GM23248 (cell line): Measurements from ENCODE around the gene PPP1R9B. TPM values are rescaled to one million over a fixed set of nuclear protein-coding genes. Genes with fewer than 3 reads are reported as not detected.

ENCODE experiments used
- DNase-seq: peaks from one replicate; pipeline ENCODE4 v3.0.0-alpha.2; 2015
- H2AFZ ChIP-seq: fragments of 200-600 bp; sonication (generic); 2 replicates; pipeline ENCODE4 v1.6.1; 2016; ENCODE audit warnings: antibody characterized with exemption
- H3F3A ChIP-seq: fragments of 200-600 bp; sonication (generic); 2 replicates; pipeline ENCODE4 v1.6.1; 2016; ENCODE audit warnings: mild to moderate bottlenecking, antibody characterized with exemption, mixed run types; ENCODE audit not compliant: insufficient read depth
- H3K27ac ChIP-seq: fragments of 200-600 bp; sonication (generic); 2 replicates; pipeline ENCODE4 v1.5.1; 2016; ENCODE audit warnings: mild to moderate bottlenecking
- H3K27me3 ChIP-seq: fragments of 200-600 bp; sonication (generic); replicated peaks from 2 replicates; pipeline ENCODE4 v1.6.1; 2016; ENCODE audit warnings: mild to moderate bottlenecking; ENCODE audit not compliant: insufficient read depth
- H3K36me3 ChIP-seq: fragments of 200-600 bp; sonication (generic); 2 replicates; pipeline ENCODE4 v1.6.1; 2016; ENCODE audit warnings: low read depth, mild to moderate bottlenecking
- H3K4me1 ChIP-seq: fragments of 200-600 bp; sonication (generic); 2 replicates; pipeline ENCODE4 v1.6.1; 2016; ENCODE audit warnings: mild to moderate bottlenecking; ENCODE audit not compliant: insufficient read depth
- H3K4me2 ChIP-seq: fragments of 200-600 bp; sonication (generic); one replicate; pipeline ENCODE4 v1.6.1; 2016; ENCODE audit warnings: mild to moderate bottlenecking; ENCODE audit not compliant: unreplicated experiment
- H3K4me3 ChIP-seq: fragments of 200-600 bp; sonication (generic); 2 replicates; pipeline ENCODE4 v1.5.1; 2016; ENCODE audit warnings: mild to moderate bottlenecking
- H3K79me2 ChIP-seq: fragments of 200-600 bp; sonication (generic); 2 replicates; pipeline ENCODE4 v1.6.1; 2016; ENCODE audit warnings: mild to moderate bottlenecking; ENCODE audit not compliant: insufficient read depth
- H3K9ac ChIP-seq: fragments of 200-600 bp; sonication (generic); 2 replicates; pipeline ENCODE4 v1.6.1; 2016; ENCODE audit warnings: mild to moderate bottlenecking
- H3K9me2 ChIP-seq: fragments of 200-600 bp; sonication (generic); 2 replicates; pipeline ENCODE4 v1.6.1; 2016; ENCODE audit warnings: mixed run types, mild to moderate bottlenecking, moderate library complexity; ENCODE audit not compliant: insufficient read depth
- H3K9me3 ChIP-seq: fragments of 200-600 bp; sonication (generic); one replicate; pipeline ENCODE4 v1.6.1; 2017; ENCODE audit warnings: low read depth
- H4K20me1 ChIP-seq: fragments of 200-600 bp; sonication (generic); 2 replicates; pipeline ENCODE4 v1.6.0; 2016; ENCODE audit not compliant: insufficient read depth
- EZH2 ChIP-seq: fragments of 200-600 bp; sonication (generic); IDR thresholded peaks from 2 replicates; pipeline ENCODE4 v1.6.1; 2018; ENCODE audit warnings: antibody characterized with exemption, mild to moderate bottlenecking; ENCODE audit not compliant: insufficient read depth, poor library complexity, severe bottlenecking
- EZH2phosphoT487 ChIP-seq: fragments of 200-600 bp; sonication (generic); IDR thresholded peaks from 2 replicates; pipeline ENCODE4 v1.6.1; 2018; ENCODE audit warnings: antibody characterized with exemption, moderate library complexity, mild to moderate bottlenecking, low read depth; ENCODE audit not compliant: insufficient read depth
- WGBS, 2 experiments: methylation state at CpG; one replicate each; pipeline ENCODE4 v1.1.6; 2015 to 2017; ENCODE audit warnings: low lambda C conversion rate in 2 of 2, low coverage in 1 of 2; ENCODE audit errors: missing lambda C conversion rate in 2 of 2; 5-methylcytosine and 5-hydroxymethylcytosine counted together
- in situ Hi-C: fragments of 300-500 bp; cut with MboI; formaldehyde crosslinking; loops from 2 replicates; pipeline ENCODE4 v1.15.0; 2020
- polyA plus RNA-seq: library from polyadenylated mRNA; unstranded; fragments of >200 nt; fragmentation: Nextera tagmentation; extraction: Ambion mirVana; gene quantifications from 2 replicates; pipeline ENCODE4 v1.2.1, GENCODE V29; 2016
- total RNA-seq: library from RNA; depleted of rRNA; stranded (reverse); fragments of >200 nt; shearing (Covaris generic); gene quantifications from 2 replicates; pipeline ENCODE4 v1.2.3, GENCODE V29; 2014

PPP1R9B gene
- total and polyA plus RNA-seq, 2 experiments from 2014 or later = 2.3 to 69.4 TPM

GRCh38 chr17:50181591-50182560 lies 31.4 kb upstream of the PPP1R9B start:
- Histone ChIP-seq H2AFZ (no peak overlapping the region), H3K36me3 (peaks cover 14% of the 10 kb centered on the region), H3K4me1 (peaks cover 34% of the 10 kb centered on the region), H4K20me1 (no peaks in the 10 kb centered on the region), H3K9ac (peak overlapping the region; percentile 100), H3K27ac (peak overlapping the region; percentile 100), H3F3A (peaks cover 88% of the 10 kb centered on the region), H3K79me2 (no peaks in the 10 kb centered on the region), H3K27me3 (no peaks in the 10 kb centered on the region), H3K9me2 (no peaks in the 10 kb centered on the region), H3K9me3 (no peaks in the 10 kb centered on the region), H3K4me2 (no peak overlapping the region), H3K4me3 (no peak overlapping the region)
- 27 to 32% methylated on average over 12 of the region's 12 CpGs for WGBS, 2 experiments
- in situ Hi-C loops = no loop called here
- DNase-seq = peak; percentile 77
- no peak for TF ChIP-seq EZH2phosphoT487
- TF ChIP-seq EZH2 = no peak

- Histone ChIP-seq H3K9me3 (no peaks in the 10 kb centered on the region), H3F3A (peaks cover 84% of the 10 kb centered on the region), H3K27me3 (no peaks in the 10 kb centered on the region), H3K9ac (peak overlapping the region; percentile 100), H3K36me3 (peaks cover 14% of the 10 kb centered on the region), H2AFZ (no peak overlapping the region), H4K20me1 (no peaks in the 10 kb centered on the region), H3K4me3 (no peak overlapping the region), H3K79me2 (no peaks in the 10 kb centered on the region), H3K9me2 (no peaks in the 10 kb centered on the region), H3K4me2 (no peak overlapping the region), H3K27ac (peak overlapping the region; percentile 100), H3K4me1 (peaks cover 38% of the 10 kb centered on the region)
- in situ Hi-C loops = no loop called here
- DNase-seq = no peak
- no peak for TF ChIP-seq EZH2
- 54 to 57% methylated on average over 13 of the region's 13 CpGs for WGBS, 2 experiments
Measured at GRCh38 chr17:50181144-50181543, 30.7 kb upstream of the PPP1R9B start.

- WGBS, 2 experiments = 78 to 80% methylated on average over 12 of the region's 12 CpGs
- no peaks in the 10 kb centered on the region for H4K20me1 ChIP-seq
- peak overlapping the region; percentile 100 for H3K9ac ChIP-seq
- no peaks in the 10 kb centered on the region for H3K9me3 ChIP-seq
- H3K4me2 ChIP-seq = no peak overlapping the region
- peaks cover 43% of the 10 kb centered on the region for H3K4me1 ChIP-seq
- H2AFZ ChIP-seq = no peak overlapping the region
- in situ Hi-C loops = no loop called here
- H3K9me2 ChIP-seq = no peaks in the 10 kb centered on the region
- H3K36me3 ChIP-seq = peaks cover 14% of the 10 kb centered on the region
- no peaks in the 10 kb centered on the region for H3K79me2 ChIP-seq
- no peak overlapping the region for H3K4me3 ChIP-seq
- H3F3A ChIP-seq = peaks cover 79% of the 10 kb centered on the region
- peak; percentile 40 for DNase-seq
- no peaks in the 10 kb centered on the region for H3K27me3 ChIP-seq
- no peak for TF ChIP-seq EZH2
- TF ChIP-seq EZH2phosphoT487 = no peak
- peak overlapping the region; percentile 100 for H3K27ac ChIP-seq
Measured at GRCh38 chr17:50180620-50181019, 30.1 kb upstream of the PPP1R9B start.

- H3K4me3 ChIP-seq = no peak overlapping the region
- TF ChIP-seq EZH2phosphoT487 (no peak), EZH2 (no peak)
- DNase-seq = peak; percentile 39
- peak overlapping the region; percentile 100 for H3K27ac ChIP-seq
- H3K9ac ChIP-seq = peak overlapping the region; percentile 100
- no peaks in the 10 kb centered on the region for H4K20me1 ChIP-seq
- H3K4me1 ChIP-seq = peaks cover 44% of the 10 kb centered on the region
- H3K9me2 ChIP-seq = no peaks in the 10 kb centered on the region
- in situ Hi-C loops = no loop called here
- no peak overlapping the region for H3K4me2 ChIP-seq
- H3K36me3 ChIP-seq = peaks cover 10% of the 10 kb centered on the region
- no peaks in the 10 kb centered on the region for H3K79me2 ChIP-seq
- no peaks in the 10 kb centered on the region for H3K9me3 ChIP-seq
- no peaks in the 10 kb centered on the region for H3K27me3 ChIP-seq
- no peak overlapping the region for H2AFZ ChIP-seq
- H3F3A ChIP-seq = peaks cover 80% of the 10 kb centered on the region
- WGBS, 2 experiments = 86 to 92% methylated on average over 3 to 4 of the region's 4 CpGs
Measured at GRCh38 chr17:50180111-50180510, 29.6 kb upstream of the PPP1R9B start.
